Right lobe of liver (tissue), 6 donors: ENCODE measurements around the gene SNRNP200. TPM values are rescaled to one million over a fixed set of nuclear protein-coding genes. Genes with fewer than 3 reads are reported as not detected.

Source experiments
- ATAC-seq, 4 donors: fragments of 200-7000 bp; cut with Tn5 transposase; one replicate each; pipeline ENCODE4 v1.9.1; 2020; ENCODE audit warnings: mild to moderate bottlenecking in 4 of 4, moderate library complexity in 4 of 4
- DNase-seq, 3 donors: peaks; one replicate each; pipeline ENCODE4 v3.0.0-alpha.2; 2020
- H3K27ac ChIP-seq, 3 donors: fragments of 200-600 bp; one replicate each; pipeline ENCODE4 v1.8.0; 2022
- H3K27me3 ChIP-seq, 2 donors: fragments of 200-600 bp; one replicate each; pipeline ENCODE4 v1.8.0; 2022
- H3K36me3 ChIP-seq, 4 donors: fragments of 200-600 bp; sonication (generic) in 1 of 4; one replicate each; pipeline versions ENCODE4 v1.5.1 to v1.8.0; 2017 to 2022; ENCODE audit warnings: control low read depth in 1 of 4
- H3K4me1 ChIP-seq, 4 donors: fragments of 200-600 bp; sonication (generic) in 1 of 4; one replicate each; pipeline versions ENCODE4 v1.5.1 to v1.8.0; 2017 to 2022; ENCODE audit warnings: control low read depth in 1 of 4
- H3K4me3 ChIP-seq, 3 donors: fragments of 200-600 bp; one replicate each; pipeline ENCODE4 v1.8.0; 2022
- H3K9me3 ChIP-seq, 4 donors: fragments of 200-600 bp; sonication (generic) in 1 of 4; one replicate each; pipeline versions ENCODE4 v1.5.1 to v1.8.0; 2017 to 2022; ENCODE audit warnings: control low read depth in 1 of 4
- CTCF ChIP-seq, 4 donors: fragments of 200-600 bp in 3 of 4; fragments of 450-650 bp in 1 of 4; IDR thresholded peaks; one replicate each; pipeline versions ENCODE4 v1.5.1 to v1.8.0; 2016 to 2022; ENCODE audit warnings: antibody characterized with exemption in 4 of 4, mild to moderate bottlenecking in 2 of 4
- POLR2A ChIP-seq: fragments of 450-650 bp; IDR thresholded peaks from one replicate; pipeline ENCODE4 v1.6.1; 2017; ENCODE audit warnings: antibody characterized with exemption, mild to moderate bottlenecking
- WGBS: methylation state at CpG from one replicate; pipeline ENCODE4 v1.1.6; 2018; ENCODE audit warnings: low coverage, low lambda C conversion rate; ENCODE audit not compliant: insufficient coverage; ENCODE audit errors: missing lambda C conversion rate; 5-methylcytosine and 5-hydroxymethylcytosine counted together
- intact Hi-C, 2 donors: fragments of 100-400 bp; cut with DNase I; formaldehyde crosslinking; loops; one replicate each; pipeline versions ENCODE4 v1.11.2 to v1.14.1; 2022
- total RNA-seq, 6 experiments: library from RNA; depleted of rRNA in 2 of 6; stranded (reverse); fragments of >200 nt in 2 of 6; fragmentation: NEBNext Ultra II Directional in 3 of 6; extraction: Animal tissue kit (Norgen Biotek cat#: 25700) in 3 of 6; gene quantifications; one replicate each; pipeline versions ENCODE4 v1.1.0 to v1.2.4, GENCODE V29; 2016 to 2023
- donor health status: DM: no; HTN: yes; CAD: no.
- donor health status: DM: no; HTN: no; CAD: no.
- donor health status: DM: no; HTN: no; CAD: no.
- donor health status: DM: no; HTN: yes; CAD: no.
- donor health status: DM: no; HTN: yes; CAD: no.

SNRNP200 gene
- total RNA-seq, 6 experiments from 2014 or later, result 43.6 to 52.5 (median 46.8) TPM

GRCh38 chr2:96326990-96327820, 21.9 kb upstream of the SNRNP200 start:
- H3K4me1 ChIP-seq, result peaks cover 0 to 18% (median 0%) of the 10 kb centered on the region in 4 donors

GRCh38 chr2:96326564-96326963, 21.2 kb upstream of the SNRNP200 start:
- WGBS, result 100% methylated on average over 5 of the region's 8 CpGs
- no peaks in the 10 kb centered on the region for H3K36me3 ChIP-seq
- H3K27me3 ChIP-seq, result no peaks in the 10 kb centered on the region
- H3K27ac ChIP-seq, result no peak overlapping the region
- H3K4me3 ChIP-seq, result no peak overlapping the region
- DNase-seq, result no peak
- peaks cover 0 to 23% (median 0%) of the 10 kb centered on the region in 4 donors for H3K4me1 ChIP-seq
- ATAC-seq, result no peak
- TF ChIP-seq POLR2A (no peak), CTCF (IDR thresholded peaks at IDR 0.05) (no peak)
- no peaks in the 10 kb centered on the region for H3K9me3 ChIP-seq
- intact Hi-C loops, result no loop called here

More at GRCh38 chr2:96326990-96327820, 21.9 kb upstream of the SNRNP200 start:
- no peaks in the 10 kb centered on the region for H3K27me3 ChIP-seq
- peak in 1 of 3 donors; percentile 31 for DNase-seq
- 75% methylated on average over 1 of the region's 21 CpGs for WGBS
- H3K4me3 ChIP-seq, result no peak overlapping the region
- H3K27ac ChIP-seq, result no peak overlapping the region
- intact Hi-C loops, result no loop called here
- ATAC-seq, result no peak
- no peaks in the 10 kb centered on the region for H3K9me3 ChIP-seq
- H3K36me3 ChIP-seq, result no peaks in the 10 kb centered on the region
- TF ChIP-seq POLR2A, result no peak
- TF ChIP-seq CTCF (IDR thresholded peaks at IDR 0.05), result no peak

GRCh38 chr2:96325884-96326255, 20.5 kb upstream of the SNRNP200 start:
- peak overlapping the region; percentile 41 to 53 (median 44) for H3K4me3 ChIP-seq
- intact Hi-C loops, result no loop called here
- TF ChIP-seq CTCF (IDR thresholded peaks at IDR 0.05), result no peak
- no peak for TF ChIP-seq POLR2A
- no peak overlapping the region for H3K27ac ChIP-seq
- no peaks in the 10 kb centered on the region for H3K27me3 ChIP-seq
- no peaks in the 10 kb centered on the region for H3K36me3 ChIP-seq
- DNase-seq (no peak), ATAC-seq (peak in 2 of 4 donors; percentile 3 to 7)
- H3K4me1 ChIP-seq, result peaks cover 0 to 27% (median 0%) of the 10 kb centered on the region in 4 donors
- WGBS, result 68% methylated on average over 4 of the region's 8 CpGs
- no peaks in the 10 kb centered on the region for H3K9me3 ChIP-seq

GRCh38 chr2:96325041-96325883, 19.9 kb upstream of the SNRNP200 start, which contains the start of gene ITPRIPL1:
ITPRIPL1 (plus strand) TSS chr2:96325317; CDS start chr2:96325840, 523 bp downstream.
- 20% methylated on average over 12 of the region's 58 CpGs for WGBS
- intact Hi-C loops, result no loop called here
- Histone ChIP-seq H3K4me3 (peak within 1 kb of the TSS; percentile 41 to 53 (median 44)), H3K9me3 (no peaks in the 10 kb centered on the region), H3K36me3 (no peaks in the 10 kb centered on the region), H3K4me1 (peaks cover 0 to 22% (median 0%) of the 10 kb centered on the region in 4 donors), H3K27me3 (no peaks in the 10 kb centered on the region), H3K27ac (no peak within 1 kb of the TSS)
- DNase-seq (peak in 1 of 3 donors; percentile 44), ATAC-seq (peak in 3 of 4 donors; percentile 11 to 24 (median 15))
- TF ChIP-seq CTCF (IDR thresholded peaks at IDR 0.05), result no peak
- TF ChIP-seq POLR2A, result no peak
